Psoas muscle (tissue), 8 donors: ENCODE results near the gene LYRM2. TPM values are rescaled to one million over a fixed set of nuclear protein-coding genes. Genes with fewer than 3 reads are reported as not detected.
A peak's percentile ranks its signal among the peaks of the same experiment; 100 is the strongest.

Experiments used
- ATAC-seq, 4 donors: fragments of 200-7000 bp; cut with Tn5 transposase; one replicate each; pipeline ENCODE4 v1.9.1; 2020; ENCODE audit warnings: moderate library complexity in 3 of 4, mild to moderate bottlenecking in 2 of 4
- DNase-seq, 2 donors: peaks; one replicate each; pipeline ENCODE4 v3.0.0-alpha.2; 2020
- H3K27ac ChIP-seq: fragments of 200-600 bp; one replicate; pipeline ENCODE4 v1.8.0; 2022
- H3K27me3 ChIP-seq, 3 donors: fragments of 200-600 bp in 1 of 3; one replicate each; pipeline versions ENCODE4 v1.6.1 to v1.8.0; 2013 to 2022; ENCODE audit warnings: low read length in 2 of 3, mild to moderate bottlenecking in 2 of 3, moderate library complexity in 1 of 3; ENCODE audit not compliant: insufficient read depth in 3 of 3
- H3K36me3 ChIP-seq, 2 donors: fragments of 200-600 bp in 1 of 2; one replicate each; pipeline versions ENCODE4 v1.6.1 to v1.8.0; 2013 to 2022; ENCODE audit warnings: low read depth in 1 of 2, mild to moderate bottlenecking in 1 of 2, moderate library complexity in 1 of 2; ENCODE audit not compliant: insufficient read depth in 1 of 2
- H3K4me1 ChIP-seq: fragments of 200-600 bp; one replicate; pipeline ENCODE4 v1.8.0; 2022
- H3K4me3 ChIP-seq: fragments of 200-600 bp; one replicate; pipeline ENCODE4 v1.8.0; 2022; ENCODE audit warnings: mild to moderate bottlenecking
- H3K9me3 ChIP-seq: fragments of 200-600 bp; one replicate; pipeline ENCODE4 v1.8.0; 2022
- CTCF ChIP-seq: fragments of 200-600 bp; IDR thresholded peaks from one replicate; pipeline ENCODE4 v1.8.0; 2022; ENCODE audit warnings: antibody characterized with exemption
- WGBS, 3 donors: extraction: QIAGEN DNeasy Blood & Tissue Kit; methylation state at CpG; one replicate each; pipeline versions ENCODE4 v1.1.6 to v1.1.7; 2013; 5-methylcytosine and 5-hydroxymethylcytosine counted together
- intact Hi-C, 2 donors: fragments of 100-400 bp; cut with DNase I; formaldehyde crosslinking; loops; one replicate each; pipeline versions ENCODE4 v1.11.0 to v1.14.2; 2022
- polyA plus RNA-seq, 3 donors: library from polyadenylated mRNA; stranded (reverse); fragments of 200-250 nt; gene quantifications; one replicate each; pipeline ENCODE4 v1.2.3, GENCODE V29; 2013
- total RNA-seq, 4 donors: library from RNA; stranded (reverse); fragmentation: NEBNext Ultra II Directional in 2 of 4; extraction: Animal tissue kit (Norgen Biotek cat#: 25700) in 2 of 4; gene quantifications; one replicate each; pipeline versions ENCODE4 v1.2.1 to v1.2.4, GENCODE V29; 2021 to 2023
- donor health status: healthy with polysubstance abuse.
- donor health status: DM: no; HTN: no; CAD: no; lungs with moderate emphysema.
- donor health status: Bipolar disorder and iron deficiency.
- donor health status: healthy.
- donor health status: DM: yes; HTN: yes; CAD: no.
- donor health status: DM: no; HTN: no; CAD: no.
- donor health status: DM: no; HTN: no; CAD: no.
- donor health status: DM: yes; HTN: yes; CAD: no.

Gene LYRM2
- total and polyA plus RNA-seq, 7 donors: 22.1 to 71.1 (median 37.0) TPM

GRCh38 chr6:89611666-89612065 lies 26.9 kb downstream of the LYRM2 start:
- no peak overlapping the region for H3K4me3 ChIP-seq
- H3K4me1 ChIP-seq: no peaks in the 10 kb centered on the region
- intact Hi-C loops: loop anchor here (2.0 to 5.0 kb wide), 2 partner anchors 179 to 244 kb away; partner anchors contain the start of gene ANKRD6 (in 1 of the 2)
- H3K27ac ChIP-seq: no peak overlapping the region
- H3K27me3 ChIP-seq: no peaks in the 10 kb centered on the region
- TF ChIP-seq CTCF: no peak
- no peaks in the 10 kb centered on the region for H3K36me3 ChIP-seq
- no peaks in the 10 kb centered on the region for H3K9me3 ChIP-seq
- ATAC-seq (no peak), DNase-seq (no peak)

DNA sequence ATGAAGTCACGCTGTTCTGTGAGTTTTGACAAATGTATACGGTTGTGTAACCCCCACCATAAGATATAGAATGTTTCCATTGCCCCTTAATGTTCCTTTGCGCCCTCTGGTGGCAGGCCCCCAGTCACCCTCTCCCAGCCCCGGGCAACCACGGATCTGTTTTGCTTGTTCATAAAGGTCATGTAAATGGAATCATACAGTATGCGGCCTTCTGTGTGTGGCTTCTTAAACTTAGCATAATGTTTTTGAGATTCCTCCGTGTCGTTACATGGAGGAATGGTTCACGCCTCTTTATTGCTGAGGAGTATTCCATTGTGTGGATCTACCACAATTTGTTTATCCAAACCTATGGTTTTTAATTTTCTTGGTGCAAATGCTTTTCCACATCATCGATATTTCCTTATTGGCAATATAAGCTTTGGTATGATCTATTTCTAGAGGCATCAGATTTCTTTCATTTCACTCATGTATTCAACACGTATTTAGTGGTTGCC lies 28.4 kb downstream of the LYRM2 start:
- Histone ChIP-seq H3K9me3 (no peaks in the 10 kb centered on the region), H3K27ac (no peak overlapping the region), H3K36me3 (no peaks in the 10 kb centered on the region), H3K27me3 (no peaks in the 10 kb centered on the region), H3K4me3 (no peak overlapping the region), H3K4me1 (no peaks in the 10 kb centered on the region)
- peak; percentile 90 for TF ChIP-seq CTCF
- DNase-seq (peak; percentile 68 to 79), ATAC-seq (peak; percentile 71 to 92 (median 84))
- intact Hi-C loops: loop anchor here (1.0 to 5.0 kb wide), 3 partner anchors 177 to 243 kb away; partner anchors contain the start of gene ANKRD6 (in 2 of the 2)
- WGBS, 3 donors: 43 to 57% (median 50%) methylated on average over 11 of the region's 11 CpGs

- DNase-seq (no peak), ATAC-seq (no peak)
- Histone ChIP-seq H3K4me1 (peaks cover 14% of the 10 kb centered on the region), H3K27me3 (no peaks in the 10 kb centered on the region), H3K36me3 (no peaks in the 10 kb centered on the region), H3K4me3 (no peak overlapping the region), H3K9me3 (no peaks in the 10 kb centered on the region), H3K27ac (no peak overlapping the region)
- TF ChIP-seq CTCF: no peak
- WGBS, 3 donors: 87 to 95% (median 89%) methylated on average over 5 of the region's 5 CpGs
- intact Hi-C loops: no loop called here
Measured at GRCh38 chr6:89605861-89606260, 32.7 kb downstream of the LYRM2 start.

GRCh38 chr6:89604653-89605052 lies 33.9 kb downstream of the LYRM2 start:
- no peak for TF ChIP-seq CTCF

GRCh38 chr6:89602166-89602565 lies 36.4 kb downstream of the LYRM2 start:
- ATAC-seq: peak in 1 of 4 donors; percentile 16
- Histone ChIP-seq H3K4me3 (no peak overlapping the region), H3K9me3 (no peaks in the 10 kb centered on the region), H3K27ac (no peak overlapping the region), H3K36me3 (no peaks in the 10 kb centered on the region), H3K27me3 (no peaks in the 10 kb centered on the region), H3K4me1 (peaks cover 14% of the 10 kb centered on the region)
- no peak for TF ChIP-seq CTCF
- 59 to 76% (median 60%) methylated on average over 6 of the region's 6 CpGs for WGBS, 3 donors
- intact Hi-C loops: no loop called here
- DNase-seq: no peak

More at GRCh38 chr6:89604653-89605052, 33.9 kb downstream of the LYRM2 start:
- Histone ChIP-seq H3K4me1 (peaks cover 14% of the 10 kb centered on the region), H3K4me3 (no peak overlapping the region), H3K36me3 (no peaks in the 10 kb centered on the region), H3K27ac (no peak overlapping the region), H3K27me3 (no peaks in the 10 kb centered on the region), H3K9me3 (no peaks in the 10 kb centered on the region)
- ATAC-seq (peak in 3 of 4 donors; percentile 32 to 65 (median 40)), DNase-seq (no peak)
- intact Hi-C loops: no loop called here
- WGBS, 3 donors: 57 to 68% (median 62%) methylated on average over 5 of the region's 5 CpGs
